Activated CD4-positive, alpha-beta T cell treated with anti-CD3 and anti-CD28 coated beads, Interleukin-2, amount 10 ng/mL, durations not matched to agents 7 days and 5 days (primary cell): Measurements from ENCODE around the gene GMPR. TPM values are rescaled to one million over a fixed set of nuclear protein-coding genes. Genes with fewer than 3 reads are reported as not detected.

ENCODE experiments used
- CTCF ChIA-PET: fragments of 350-600 bp; sonication (Branson Sonifier 250); formaldehyde crosslinking; loops from one replicate; lab custom pipeline; 2021; ENCODE audit warnings: antibody characterized with exemption; lab: Charles Lee
- POLR2A ChIA-PET: fragments of 350-600 bp; sonication (Branson Sonifier 250); formaldehyde crosslinking; loops from one replicate; lab custom pipeline; 2021; ENCODE audit warnings: antibody characterized with exemption; lab: Charles Lee
- DNase-seq: peaks from one replicate; pipeline ENCODE4 v3.0.0-alpha.2; 2020
- H3K27ac Mint-ChIP-seq: one replicate; pipeline ENCODE4 v1.8.0; 2021; ENCODE audit warnings: mild to moderate bottlenecking, moderate library complexity, mixed read lengths
- H3K27me3 Mint-ChIP-seq: one replicate; pipeline ENCODE4 v1.8.0; 2021; ENCODE audit warnings: mixed read lengths
- H3K36me3 Mint-ChIP-seq: one replicate; pipeline ENCODE4 v1.8.0; 2021; ENCODE audit warnings: low read depth, mixed read lengths
- H3K4me1 Mint-ChIP-seq: one replicate; pipeline ENCODE4 v1.8.0; 2021; ENCODE audit warnings: mixed read lengths
- H3K4me3 Mint-ChIP-seq: one replicate; pipeline ENCODE4 v1.8.0; 2021; ENCODE audit warnings: mild to moderate bottlenecking, moderate library complexity, mixed read lengths
- H3K9me3 Mint-ChIP-seq: one replicate; pipeline ENCODE4 v1.8.0; 2021; ENCODE audit warnings: mixed read lengths
- total RNA-seq, 2 experiments: library from RNA; stranded (reverse); gene quantifications; one replicate each; pipeline ENCODE4 v1.2.3, GENCODE V29; 2021

The GMPR gene
- 1 to 10 TPM; 2.6 to 3.3 TPM for total RNA-seq

DNA sequence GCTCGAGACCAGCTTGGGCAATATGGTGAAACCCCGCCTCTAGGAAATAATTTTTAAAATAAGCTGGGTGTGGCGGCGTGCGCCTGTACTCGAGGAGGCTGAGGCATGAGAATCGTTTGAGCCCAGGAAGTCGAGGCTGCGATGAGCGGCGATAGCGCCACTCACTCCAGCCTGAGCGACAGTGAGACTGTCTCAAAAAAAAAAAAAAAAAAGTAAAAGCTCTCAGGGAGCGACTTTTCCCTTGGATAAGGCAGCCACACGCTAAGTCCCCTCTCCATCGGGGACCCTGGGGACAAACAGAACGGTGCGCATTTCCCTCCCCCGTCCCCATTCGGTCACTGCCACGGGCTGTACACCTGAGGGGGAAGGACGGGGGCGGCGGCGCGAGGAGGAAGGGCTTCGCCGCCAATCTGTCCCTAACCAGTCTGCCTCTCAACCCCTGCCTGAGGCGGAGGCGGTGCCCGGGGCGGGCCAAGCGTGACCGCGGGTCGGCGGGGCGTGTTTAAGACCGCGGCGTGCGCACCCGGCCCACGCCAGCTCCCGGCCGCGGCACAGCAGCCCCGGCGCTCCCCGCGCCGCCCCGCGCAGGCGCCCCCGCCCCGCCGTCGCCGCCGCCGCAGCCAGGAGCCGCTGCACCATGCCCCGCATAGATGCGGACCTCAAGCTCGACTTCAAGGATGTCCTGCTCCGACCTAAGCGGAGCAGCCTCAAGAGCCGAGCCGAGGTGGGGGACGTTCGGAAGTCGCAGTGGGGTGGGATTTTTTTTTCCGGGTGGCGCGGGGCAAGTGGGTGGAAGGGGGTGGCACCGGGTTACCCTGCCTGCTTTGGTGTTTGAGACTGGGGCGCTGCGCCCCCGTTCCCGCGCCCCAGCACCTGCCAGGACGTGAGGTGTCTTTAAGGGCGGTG, at the start of gene GMPR:
Gene GMPR, plus strand, starts transcription at position 531 of the 906 bp plus-strand sequence. Its CDS starts 107 bp downstream, at position 638.
- POLR2A ChIA-PET: interaction anchor here (0.6 kb wide), 1 partner anchor 243 kb away, joined by 5 read pairs; no protein-coding TSS in a partner anchor
- Mint-ChIP-seq H3K27ac (peak within 1 kb of the TSS; percentile 79), H3K36me3 (no peaks in the 10 kb centered on the region), H3K9me3 (no peaks in the 10 kb centered on the region), H3K27me3 (peaks cover 30% of the 10 kb centered on the region), H3K4me1 (peaks cover 27% of the 10 kb centered on the region), H3K4me3 (peak within 1 kb of the TSS; percentile 72)
- CTCF ChIA-PET: interaction anchor here (0.5 to 1.2 kb wide), 3 partner anchors 8 to 1879 kb away, joined by 3 to 4 read pairs (median 3); no protein-coding TSS in a partner anchor
- peak; percentile 80 for DNase-seq

- ChIA-PET POLR2A (interaction anchor here (0.7 kb wide), 1 partner anchor 830 kb away, joined by 4 read pairs; no protein-coding TSS in a partner anchor), CTCF (no interaction called here)
- no peaks in the 10 kb centered on the region for H3K4me1 Mint-ChIP-seq
- no peak overlapping the region for H3K27ac Mint-ChIP-seq
- DNase-seq: no peak
- no peak overlapping the region for H3K4me3 Mint-ChIP-seq
- H3K27me3 Mint-ChIP-seq: peaks cover 19% of the 10 kb centered on the region
- no peaks in the 10 kb centered on the region for H3K9me3 Mint-ChIP-seq
- no peaks in the 10 kb centered on the region for H3K36me3 Mint-ChIP-seq
Observed at GRCh38 chr6:16190214-16190613, 48.2 kb upstream of the GMPR start.

- Mint-ChIP-seq H3K36me3 (no peaks in the 10 kb centered on the region), H3K4me1 (no peaks in the 10 kb centered on the region), H3K27me3 (peaks cover 16% of the 10 kb centered on the region), H3K4me3 (no peak overlapping the region), H3K9me3 (peaks cover 2% of the 10 kb centered on the region), H3K27ac (no peak overlapping the region)
- no peak for DNase-seq
- CTCF ChIA-PET: interaction anchor here (1.7 kb wide), 1 partner anchor 13 kb away, joined by 5 read pairs; no protein-coding TSS in a partner anchor
- POLR2A ChIA-PET: no interaction called here
Observed at GRCh38 chr6:16196260-16196983, 42.0 kb upstream of the GMPR start.

DNA sequence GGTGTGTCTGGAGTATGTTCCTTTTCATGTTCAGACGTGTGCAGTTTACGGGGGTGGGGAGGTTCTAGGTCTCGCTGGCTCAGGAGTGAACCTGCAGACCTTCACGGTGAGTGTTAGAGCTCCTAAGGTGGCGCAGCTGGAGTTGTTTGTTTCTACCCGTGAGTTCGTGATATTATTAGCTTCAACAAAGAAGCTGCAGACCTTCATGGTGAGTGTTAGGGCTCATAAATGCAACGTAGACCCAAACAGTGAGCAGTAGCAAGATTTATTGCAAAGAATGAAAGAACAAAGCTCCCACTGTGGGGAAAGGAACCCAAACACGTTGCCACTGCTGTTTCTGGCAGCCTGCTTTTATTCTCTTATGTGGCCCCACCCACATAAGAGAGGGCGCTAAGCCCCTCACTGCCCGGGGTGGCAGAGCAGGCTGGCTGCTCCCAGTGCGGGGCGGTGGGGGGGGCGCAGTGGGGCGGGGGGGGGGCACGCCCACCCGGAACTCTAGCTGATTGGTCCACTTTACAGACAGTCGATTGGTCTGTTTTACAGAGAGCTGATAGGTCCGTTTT, 41.3 kb upstream of the GMPR start:
- H3K27me3 Mint-ChIP-seq: peaks cover 16% of the 10 kb centered on the region
- H3K4me3 Mint-ChIP-seq: no peak overlapping the region
- no peak for DNase-seq
- ChIA-PET CTCF (interaction anchor here (1.0 to 1.7 kb wide), 2 partner anchors 14 to 506 kb away, joined by 4 to 5 read pairs; no protein-coding TSS in a partner anchor), POLR2A (no interaction called here)
- no peaks in the 10 kb centered on the region for H3K4me1 Mint-ChIP-seq
- peaks cover 2% of the 10 kb centered on the region for H3K9me3 Mint-ChIP-seq
- no peaks in the 10 kb centered on the region for H3K36me3 Mint-ChIP-seq
- H3K27ac Mint-ChIP-seq: no peak overlapping the region

- DNase-seq: no peak
- Mint-ChIP-seq H3K4me1 (no peaks in the 10 kb centered on the region), H3K27me3 (peaks cover 18% of the 10 kb centered on the region), H3K36me3 (no peaks in the 10 kb centered on the region), H3K9me3 (peaks cover 2% of the 10 kb centered on the region), H3K4me3 (no peak overlapping the region), H3K27ac (no peak overlapping the region)
- CTCF ChIA-PET: interaction anchor here (0.7 to 1.7 kb wide), 4 partner anchors 12 to 507 kb away, joined by 3 to 5 read pairs (median 4); no protein-coding TSS in a partner anchor
- POLR2A ChIA-PET: interaction anchor here (0.6 kb wide), 1 partner anchor 672 kb away, joined by 3 read pairs; no protein-coding TSS in a partner anchor
Observed at GRCh38 chr6:16198061-16198705, 40.2 kb upstream of the GMPR start.

DNA sequence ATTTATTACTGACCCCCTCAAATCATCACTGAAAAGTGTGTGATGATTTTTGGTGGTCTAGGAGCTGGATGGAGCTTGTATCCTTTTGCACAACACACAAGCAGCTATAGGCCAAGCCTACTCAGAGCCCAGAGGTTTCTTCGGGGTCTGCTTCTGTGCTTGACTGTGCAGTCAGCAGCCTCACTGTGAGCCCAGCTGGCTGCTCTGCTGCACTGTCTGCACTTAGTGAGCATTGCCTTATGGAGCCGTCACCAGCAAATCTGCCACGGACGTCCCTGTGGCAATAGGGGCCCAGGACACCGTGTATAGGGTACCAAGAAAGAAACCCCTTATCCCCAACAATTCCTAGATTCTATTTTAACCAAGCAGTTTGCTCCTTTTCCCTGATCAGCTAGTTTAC, 38.6 kb upstream of the GMPR start:
- H3K27ac Mint-ChIP-seq: no peak overlapping the region
- no peak for DNase-seq
- POLR2A ChIA-PET: no interaction called here
- no peaks in the 10 kb centered on the region for H3K4me1 Mint-ChIP-seq
- H3K9me3 Mint-ChIP-seq: peaks cover 2% of the 10 kb centered on the region
- no peaks in the 10 kb centered on the region for H3K36me3 Mint-ChIP-seq
- CTCF ChIA-PET: interaction anchor here (1.2 kb wide), 1 partner anchor 17 kb away, joined by 3 read pairs; no protein-coding TSS in a partner anchor
- no peak overlapping the region for H3K4me3 Mint-ChIP-seq
- H3K27me3 Mint-ChIP-seq: peaks cover 14% of the 10 kb centered on the region

- H3K27ac Mint-ChIP-seq: no peak overlapping the region
- no peaks in the 10 kb centered on the region for H3K4me1 Mint-ChIP-seq
- no peak for DNase-seq
- ChIA-PET POLR2A (no interaction called here), CTCF (interaction anchor here (1.2 kb wide), 1 partner anchor 17 kb away, joined by 3 read pairs; no protein-coding TSS in a partner anchor)
- no peak overlapping the region for H3K4me3 Mint-ChIP-seq
- peaks cover 11% of the 10 kb centered on the region for H3K27me3 Mint-ChIP-seq
- H3K9me3 Mint-ChIP-seq: peaks cover 2% of the 10 kb centered on the region
- no peaks in the 10 kb centered on the region for H3K36me3 Mint-ChIP-seq
Observed at GRCh38 chr6:16200321-16200883, 38.0 kb upstream of the GMPR start.

DNA sequence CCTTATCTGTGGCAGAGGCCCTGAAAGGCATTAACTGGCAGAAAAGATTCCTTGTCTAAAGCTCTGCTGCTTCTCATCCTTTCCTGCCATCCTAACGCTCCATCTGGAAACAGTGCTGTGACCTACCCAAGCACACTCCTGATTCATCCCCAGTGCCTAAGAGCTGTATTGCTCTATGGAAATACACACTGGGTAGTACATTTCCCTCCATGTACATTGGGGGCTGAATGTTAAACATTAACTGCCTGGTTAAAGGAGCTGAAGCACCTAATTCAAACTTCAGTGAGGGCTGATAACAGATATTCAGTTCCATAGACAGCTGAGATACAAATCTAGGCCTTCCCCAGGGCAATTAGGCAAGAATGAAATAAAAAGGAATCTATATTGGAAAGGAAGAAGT, 36.7 kb upstream of the GMPR start:
- Mint-ChIP-seq H3K4me1 (no peaks in the 10 kb centered on the region), H3K9me3 (no peaks in the 10 kb centered on the region), H3K27me3 (peaks cover 6% of the 10 kb centered on the region), H3K27ac (no peak overlapping the region), H3K36me3 (no peaks in the 10 kb centered on the region), H3K4me3 (no peak overlapping the region)
- DNase-seq: no peak
- CTCF ChIA-PET: interaction anchor here (0.6 to 2.5 kb wide), 4 partner anchors 14 to 510 kb away, joined by 3 to 8 read pairs (median 4); no protein-coding TSS in a partner anchor
- POLR2A ChIA-PET: no interaction called here

DNA sequence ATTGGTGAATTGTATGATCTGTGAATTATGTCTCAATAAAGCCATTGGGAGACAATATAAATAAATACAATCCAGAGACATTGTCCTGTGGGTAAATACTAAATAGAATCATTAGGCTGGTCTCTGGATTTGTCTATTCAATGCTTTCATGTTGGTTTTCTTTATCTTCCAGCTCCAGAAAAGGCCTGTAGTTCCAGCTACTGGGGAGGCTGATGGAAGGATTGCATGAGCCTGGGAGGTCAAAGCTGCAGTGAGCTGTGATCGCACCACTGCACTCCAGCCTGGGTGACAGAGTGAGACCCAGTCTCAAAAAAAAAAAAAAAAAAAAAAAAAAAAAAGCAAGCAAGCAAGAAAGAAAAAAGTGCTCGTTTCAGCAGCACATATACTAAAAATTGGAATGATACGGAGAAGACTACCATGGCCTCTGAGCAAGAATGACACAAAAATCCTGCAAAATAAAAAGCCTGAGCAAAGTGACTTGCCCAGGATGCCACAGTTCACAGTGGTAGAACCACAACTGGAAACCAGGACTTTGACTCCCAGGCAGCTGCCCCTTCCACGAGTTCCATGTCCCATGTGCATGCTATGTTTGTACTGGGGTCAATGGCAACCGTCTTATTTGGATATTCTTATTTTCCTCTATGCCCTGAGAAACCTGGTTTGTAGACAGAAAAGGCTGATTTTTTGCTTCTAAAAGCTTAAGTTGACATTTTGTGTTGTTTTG, 33.6 kb upstream of the GMPR start:
- Mint-ChIP-seq H3K9me3 (no peaks in the 10 kb centered on the region), H3K4me1 (no peaks in the 10 kb centered on the region), H3K27me3 (peaks cover 13% of the 10 kb centered on the region), H3K27ac (no peak overlapping the region), H3K4me3 (no peak overlapping the region), H3K36me3 (no peaks in the 10 kb centered on the region)
- ChIA-PET CTCF (interaction anchor here (0.6 to 1.3 kb wide), 3 partner anchors 86 to 844 kb away, joined by 3 to 5 read pairs (median 3); no protein-coding TSS in a partner anchor), POLR2A (no interaction called here)
- DNase-seq: no peak

DNA sequence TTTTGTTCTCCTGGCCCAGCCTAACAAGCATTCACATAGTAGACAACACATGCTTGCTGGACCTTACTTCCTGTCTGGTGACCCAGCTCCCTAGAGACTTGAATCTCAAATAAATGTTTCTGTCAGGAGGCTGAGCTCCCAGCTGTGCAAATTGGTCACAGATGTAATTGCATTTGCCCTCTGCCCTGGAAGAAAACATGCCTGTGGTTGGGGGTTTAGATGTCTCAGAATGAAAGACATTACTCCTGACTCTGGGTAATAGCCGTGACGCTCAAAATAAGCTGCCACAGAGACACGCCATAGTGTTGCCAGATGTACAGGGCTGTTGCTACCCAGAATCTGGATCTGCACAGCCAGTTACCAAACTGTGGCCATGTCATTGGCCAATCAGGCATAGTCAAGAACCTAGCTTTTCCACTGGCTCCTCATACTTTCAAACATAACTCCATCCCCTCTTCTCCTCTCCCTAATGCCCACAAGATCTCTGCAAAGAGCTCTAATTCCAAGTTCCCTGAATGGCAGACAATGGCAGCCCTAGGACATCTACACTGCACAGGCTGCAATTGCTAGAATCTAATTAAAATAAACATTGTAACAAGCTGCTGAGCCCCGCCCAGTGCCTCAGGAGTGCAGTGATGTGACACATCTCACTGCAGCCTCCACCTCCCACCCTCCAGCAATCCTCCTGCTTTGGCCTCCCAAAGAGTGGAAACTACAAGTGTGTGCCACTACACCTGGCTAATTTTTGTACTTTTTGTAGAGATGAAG, 32.8 kb upstream of the GMPR start:
- Mint-ChIP-seq H3K9me3 (no peaks in the 10 kb centered on the region), H3K27ac (no peak overlapping the region), H3K27me3 (peaks cover 15% of the 10 kb centered on the region), H3K36me3 (no peaks in the 10 kb centered on the region), H3K4me1 (no peaks in the 10 kb centered on the region), H3K4me3 (no peak overlapping the region)
- DNase-seq: no peak
- POLR2A ChIA-PET: no interaction called here
- CTCF ChIA-PET: interaction anchor here (0.6 to 1.3 kb wide), 8 partner anchors 10 to 844 kb away, joined by 3 to 12 read pairs (median 3); no protein-coding TSS in a partner anchor
